HL-60 (cell line): Measurements from ENCODE around the gene ATP10A.

Source experiments
- DNase-seq, 2 experiments: peaks; one replicate each; pipeline ENCODE4 v3.0.0-alpha.2; 2010 to 2020; ENCODE audit warnings: low read depth in 1 of 2, low spot score in 1 of 2
- H3K27ac ChIP-seq: fragments of 250-450 bp; sonication (Bioruptor Pico); replicated peaks from 2 replicates; pipeline ENCODE4 v1.5.1; 2020; ENCODE audit warnings: mild to moderate bottlenecking, moderate library complexity
- H3K27me3 ChIP-seq: fragments of 250-450 bp; sonication (Bioruptor Pico); 2 replicates; pipeline ENCODE4 v1.5.1; 2021; ENCODE audit warnings: mild to moderate bottlenecking, moderate library complexity; ENCODE audit not compliant: insufficient read depth, poor library complexity, severe bottlenecking
- H3K4me3 ChIP-seq: replicated peaks from 2 replicates; pipeline ENCODE4 v1.5.1; 2011; ENCODE audit warnings: mild to moderate bottlenecking, control low read depth, low read length; ENCODE audit not compliant: insufficient read depth
- GABPA ChIP-seq: IDR thresholded peaks from 2 replicates; pipeline ENCODE4 v1.6.1; 2012; ENCODE audit warnings: low read depth
- POLR2AphosphoS5 ChIP-seq: IDR thresholded peaks from 2 replicates; pipeline ENCODE4 v1.6.1; 2012; ENCODE audit warnings: low read depth
- SPI1 ChIP-seq: IDR thresholded peaks from 2 replicates; pipeline ENCODE4 v1.6.1; 2012; ENCODE audit warnings: low read depth, mild to moderate bottlenecking, borderline replicate concordance
- TF ChIP-seq, protein P1 (sequence below): IDR thresholded peaks from one replicate; pipeline ENCODE4 v1.5.1; 2011; ENCODE audit warnings: low read length, control low read depth, inconsistent platforms; ENCODE audit not compliant: insufficient read depth
- TF ChIP-seq, protein P2 (sequence below): IDR thresholded peaks from 2 replicates; pipeline ENCODE4 v1.6.1; 2012; ENCODE audit warnings: low read depth; ENCODE audit not compliant: insufficient replicate concordance

Gene ATP10A

GRCh38 chr15:25890529-25890928 is 27.4 kb upstream of the ATP10A start:
- TF ChIP-seq POLR2AphosphoS5 (no peak), GABPA (no peak), SPI1 (no peak)
- TF ChIP-seq, protein P1, sequence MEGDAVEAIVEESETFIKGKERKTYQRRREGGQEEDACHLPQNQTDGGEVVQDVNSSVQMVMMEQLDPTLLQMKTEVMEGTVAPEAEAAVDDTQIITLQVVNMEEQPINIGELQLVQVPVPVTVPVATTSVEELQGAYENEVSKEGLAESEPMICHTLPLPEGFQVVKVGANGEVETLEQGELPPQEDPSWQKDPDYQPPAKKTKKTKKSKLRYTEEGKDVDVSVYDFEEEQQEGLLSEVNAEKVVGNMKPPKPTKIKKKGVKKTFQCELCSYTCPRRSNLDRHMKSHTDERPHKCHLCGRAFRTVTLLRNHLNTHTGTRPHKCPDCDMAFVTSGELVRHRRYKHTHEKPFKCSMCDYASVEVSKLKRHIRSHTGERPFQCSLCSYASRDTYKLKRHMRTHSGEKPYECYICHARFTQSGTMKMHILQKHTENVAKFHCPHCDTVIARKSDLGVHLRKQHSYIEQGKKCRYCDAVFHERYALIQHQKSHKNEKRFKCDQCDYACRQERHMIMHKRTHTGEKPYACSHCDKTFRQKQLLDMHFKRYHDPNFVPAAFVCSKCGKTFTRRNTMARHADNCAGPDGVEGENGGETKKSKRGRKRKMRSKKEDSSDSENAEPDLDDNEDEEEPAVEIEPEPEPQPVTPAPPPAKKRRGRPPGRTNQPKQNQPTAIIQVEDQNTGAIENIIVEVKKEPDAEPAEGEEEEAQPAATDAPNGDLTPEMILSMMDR, result no peak
- TF ChIP-seq, protein P2, sequence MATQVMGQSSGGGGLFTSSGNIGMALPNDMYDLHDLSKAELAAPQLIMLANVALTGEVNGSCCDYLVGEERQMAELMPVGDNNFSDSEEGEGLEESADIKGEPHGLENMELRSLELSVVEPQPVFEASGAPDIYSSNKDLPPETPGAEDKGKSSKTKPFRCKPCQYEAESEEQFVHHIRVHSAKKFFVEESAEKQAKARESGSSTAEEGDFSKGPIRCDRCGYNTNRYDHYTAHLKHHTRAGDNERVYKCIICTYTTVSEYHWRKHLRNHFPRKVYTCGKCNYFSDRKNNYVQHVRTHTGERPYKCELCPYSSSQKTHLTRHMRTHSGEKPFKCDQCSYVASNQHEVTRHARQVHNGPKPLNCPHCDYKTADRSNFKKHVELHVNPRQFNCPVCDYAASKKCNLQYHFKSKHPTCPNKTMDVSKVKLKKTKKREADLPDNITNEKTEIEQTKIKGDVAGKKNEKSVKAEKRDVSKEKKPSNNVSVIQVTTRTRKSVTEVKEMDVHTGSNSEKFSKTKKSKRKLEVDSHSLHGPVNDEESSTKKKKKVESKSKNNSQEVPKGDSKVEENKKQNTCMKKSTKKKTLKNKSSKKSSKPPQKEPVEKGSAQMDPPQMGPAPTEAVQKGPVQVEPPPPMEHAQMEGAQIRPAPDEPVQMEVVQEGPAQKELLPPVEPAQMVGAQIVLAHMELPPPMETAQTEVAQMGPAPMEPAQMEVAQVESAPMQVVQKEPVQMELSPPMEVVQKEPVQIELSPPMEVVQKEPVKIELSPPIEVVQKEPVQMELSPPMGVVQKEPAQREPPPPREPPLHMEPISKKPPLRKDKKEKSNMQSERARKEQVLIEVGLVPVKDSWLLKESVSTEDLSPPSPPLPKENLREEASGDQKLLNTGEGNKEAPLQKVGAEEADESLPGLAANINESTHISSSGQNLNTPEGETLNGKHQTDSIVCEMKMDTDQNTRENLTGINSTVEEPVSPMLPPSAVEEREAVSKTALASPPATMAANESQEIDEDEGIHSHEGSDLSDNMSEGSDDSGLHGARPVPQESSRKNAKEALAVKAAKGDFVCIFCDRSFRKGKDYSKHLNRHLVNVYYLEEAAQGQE, result no peak
- no peaks in the 10 kb centered on the region for H3K27me3 ChIP-seq
- no peak for DNase-seq
- no peak overlapping the region for H3K27ac ChIP-seq
- no peak overlapping the region for H3K4me3 ChIP-seq

GRCh38 chr15:25887870-25888269 is 24.7 kb upstream of the ATP10A start:
- H3K27me3 ChIP-seq, result no peaks in the 10 kb centered on the region
- H3K27ac ChIP-seq, result no peak overlapping the region
- TF ChIP-seq, protein P1, result no peak
- TF ChIP-seq GABPA (no peak), POLR2AphosphoS5 (no peak), SPI1 (no peak)
- TF ChIP-seq, protein P2, result no peak
- no peak overlapping the region for H3K4me3 ChIP-seq
- no peak for DNase-seq

DNA sequence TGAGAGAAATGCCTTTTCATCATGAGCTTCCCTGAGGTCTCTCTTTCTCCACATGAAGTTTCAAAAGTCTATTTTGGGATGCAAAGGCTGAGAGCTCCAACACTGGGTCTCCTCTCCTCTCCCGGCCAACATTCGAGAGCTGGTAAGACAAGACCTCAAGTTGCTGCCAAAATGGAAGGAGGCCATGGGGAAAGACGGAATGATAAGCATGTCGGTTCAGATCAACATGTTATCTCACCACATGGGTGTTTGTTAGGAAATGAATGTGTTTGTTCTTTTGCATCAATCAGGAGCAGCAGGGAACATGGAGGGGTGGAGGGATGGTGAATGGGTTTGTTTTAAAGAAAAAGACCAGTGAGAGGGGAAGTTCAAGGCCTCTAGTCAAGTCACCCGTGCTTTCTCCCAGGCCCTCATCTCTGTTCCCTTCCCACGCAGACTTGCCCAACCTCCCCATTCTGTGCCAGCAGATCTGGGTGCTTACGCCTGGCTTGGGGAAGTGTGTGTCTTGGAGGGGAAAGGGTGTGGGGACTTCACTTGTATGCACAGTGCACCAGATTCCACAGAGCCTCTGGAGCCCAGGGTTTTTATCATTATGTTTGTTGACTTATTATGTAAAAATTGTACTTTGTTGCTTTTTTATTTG is 23.5 kb upstream of the ATP10A start:
- no peak for DNase-seq
- no peak overlapping the region for H3K27ac ChIP-seq
- TF ChIP-seq SPI1 (no peak), POLR2AphosphoS5 (no peak), GABPA (no peak)
- TF ChIP-seq, protein P1, result no peak
- TF ChIP-seq, protein P2, result no peak
- no peak overlapping the region for H3K4me3 ChIP-seq
- H3K27me3 ChIP-seq, result no peaks in the 10 kb centered on the region
